ENCODE measurements around the gene HS3ST5.
"Not testable (repeated sequence)": the region's sequence is repeated elsewhere in the genome, so short reads cannot be mapped to it uniquely, and the experiment has no call there.

GRCh38 chr6:114011486-114011885, 331.3 kb downstream of the HS3ST5 start:
- not testable (repeated sequence) for TF ChIP-seq CTCF (optimal IDR thresholded peaks at IDR 0.05 in 1 of 3, IDR thresholded peaks at IDR 0.05 in 1 of 3, conservative IDR thresholded peaks at IDR 0.05 in 1 of 3; ENCODE audit: extremely low read depth in 1 of 3, insufficient read depth in 2 of 3, low read length in 3 of 3); EZH2 (IDR thresholded peaks at IDR 0.05; ENCODE audit: low read length)
